GM19193 (cell line): Measurements from ENCODE around the gene LGALS16.

Experiments used
- POLR2A ChIP-seq: IDR thresholded peaks from 4 replicates; pipeline ENCODE4 v1.6.1; 2011; ENCODE audit not compliant: insufficient read depth, insufficient read length; ENCODE audit errors: extremely low read depth

Gene LGALS16

GRCh38 chr19:39671739-39672363 lies 16.1 kb downstream of the LGALS16 start:
- TF ChIP-seq POLR2A = no peak

GRCh38 chr19:39672473-39672872 lies 16.8 kb downstream of the LGALS16 start:
- TF ChIP-seq POLR2A = no peak

GRCh38 chr19:39676004-39676403 lies 20.3 kb downstream of the LGALS16 start:
- TF ChIP-seq POLR2A = no peak

GRCh38 chr19:39677961-39678889 lies 22.5 kb downstream of the LGALS16 start:
- no peak for TF ChIP-seq POLR2A

- TF ChIP-seq POLR2A = peak; percentile 58
Measured at GRCh38 chr19:39679056-39679790, 23.5 kb downstream of the LGALS16 start.

GRCh38 chr19:39679791-39680168 lies 24.1 kb downstream of the LGALS16 start:
- TF ChIP-seq POLR2A = peak; percentile 11

- no peak for TF ChIP-seq POLR2A
Measured at GRCh38 chr19:39680593-39680992, 24.9 kb downstream of the LGALS16 start.

GRCh38 chr19:39681416-39681815 lies 25.7 kb downstream of the LGALS16 start:
- no peak for TF ChIP-seq POLR2A

- TF ChIP-seq POLR2A = no peak
Measured at GRCh38 chr19:39684267-39684666, 28.6 kb downstream of the LGALS16 start.

- no peak for TF ChIP-seq POLR2A
Measured at GRCh38 chr19:39686739-39687138, 31.0 kb downstream of the LGALS16 start.

GRCh38 chr19:39692166-39692565 lies 36.5 kb downstream of the LGALS16 start:
- no peak for TF ChIP-seq POLR2A

- no peak for TF ChIP-seq POLR2A
Measured at GRCh38 chr19:39692822-39693221, 37.1 kb downstream of the LGALS16 start.

GRCh38 chr19:39695759-39696158 lies 40.0 kb downstream of the LGALS16 start:
- no peak for TF ChIP-seq POLR2A

- no peak for TF ChIP-seq POLR2A
Measured at GRCh38 chr19:39696387-39696786, 40.7 kb downstream of the LGALS16 start.

- TF ChIP-seq POLR2A = no peak
Measured at GRCh38 chr19:39698535-39698934, 42.8 kb downstream of the LGALS16 start.

GRCh38 chr19:39701291-39701690 lies 45.6 kb downstream of the LGALS16 start:
- no peak for TF ChIP-seq POLR2A
